HCT116 (cell line): Measurements from ENCODE around the gene TTLL9. TPM values are rescaled to one million over a fixed set of nuclear protein-coding genes. Genes with fewer than 3 reads are reported as not detected.

ENCODE experiments used
- ATAC-seq: fragments of 200-7000 bp; cut with Tn5 transposase; 2 replicates; pipeline ENCODE4 v1.9.1; 2020; ENCODE audit warnings: mild to moderate bottlenecking, moderate library complexity
- BruUV-seq: library from RNA; stranded (reverse); fragments of 400-500 nt; replicated peaks from 2 replicates; lab custom pipeline; 2021; lab: Mats Ljungman, UMichigan
- CTCF ChIA-PET: fragments of 300-600 bp; sonication (Branson Sonifier 250); formaldehyde crosslinking; loops from one replicate; lab custom pipeline; 2021; ENCODE audit warnings: antibody characterized with exemption; lab: Charles Lee
- POLR2A ChIA-PET: fragments of 300-600, 350-600 bp; sonication (Branson Sonifier 250); formaldehyde crosslinking; loops from one replicate; lab custom pipeline; 2021; ENCODE audit warnings: antibody characterized with exemption; lab: Charles Lee
- RAD21 ChIA-PET, 2 experiments: fragments of 300-600 bp; sonication (Branson Sonifier 250); formaldehyde crosslinking; loops; one replicate each; lab custom pipeline; 2023; ENCODE audit warnings: low total read pairs in 2 of 2; ENCODE audit not compliant: uncharacterized antibody in 2 of 2, unreplicated experiment in 2 of 2, low non-redundant PET in 1 of 2; lab: Charles Lee
- DNase-seq: peaks from one replicate; pipeline ENCODE4 v3.0.0-alpha.2; 2010; ENCODE audit warnings: low read depth, low spot score
- H2AFZ ChIP-seq: fragments of 200-600 bp; shearing (Covaris generic), sonication (generic); 2 replicates; pipeline ENCODE4 v1.6.1; 2017; ENCODE audit warnings: low read depth, mixed run types, mixed read lengths, antibody characterized with exemption, low read length; ENCODE audit not compliant: poor library complexity, severe bottlenecking
- H3K27ac ChIP-seq: 2 replicates; pipeline ENCODE4 v1.5.1; 2012; ENCODE audit warnings: low read depth, low read length
- H3K27me3 ChIP-seq: fragments of 200-600 bp; sonication (generic); 2 replicates; pipeline ENCODE4 v1.6.1; 2016; ENCODE audit warnings: mixed run types, low read length, mixed read lengths; ENCODE audit not compliant: insufficient read depth
- H3K36me3 ChIP-seq, 2 experiments: fragments of 200-500 bp in 1 of 2; fragments of 200-600 bp in 1 of 2; sonication (Bioruptor generic) in 1 of 2; sonication (generic) in 1 of 2; 2 replicates each; pipeline versions ENCODE4 v1.5.1 to v1.6.1; 2014 to 2016; ENCODE audit warnings: low read length in 2 of 2, inconsistent platforms in 1 of 2, mixed read lengths in 1 of 2, mixed run types in 1 of 2; ENCODE audit not compliant: insufficient read depth in 2 of 2, control insufficient read depth in 1 of 2
- H3K4me1 ChIP-seq, 2 experiments: fragments of 200-600 bp in 1 of 2; sonication (generic) in 1 of 2; 2 replicates each; pipeline versions ENCODE4 v1.5.1 to v1.6.1; 2012 to 2017; ENCODE audit warnings: low read length in 2 of 2, inconsistent platforms in 1 of 2, mild to moderate bottlenecking in 1 of 2, mixed read lengths in 1 of 2, mixed run types in 1 of 2, moderate library complexity in 1 of 2; ENCODE audit not compliant: insufficient read depth in 2 of 2, control insufficient read depth in 1 of 2
- H3K4me2 ChIP-seq: fragments of 200-600 bp; sonication (generic); 2 replicates; pipeline ENCODE4 v1.6.1; 2017; ENCODE audit warnings: mixed run types, low read length, mixed read lengths
- H3K4me3 ChIP-seq, 2 experiments: fragments of 200-600 bp in 1 of 2; sonication (generic) in 1 of 2; replicated peaks in 1 of 2; 2 replicates each; pipeline ENCODE4 v1.5.1; 2011 to 2016; ENCODE audit warnings: low read length in 2 of 2, control low read depth in 1 of 2, low read depth in 1 of 2, mild to moderate bottlenecking in 1 of 2, mixed read lengths in 1 of 2, mixed run types in 1 of 2
- H3K79me2 ChIP-seq: fragments of 200-600 bp; sonication (generic); 2 replicates; pipeline ENCODE4 v1.6.1; 2017; ENCODE audit warnings: mild to moderate bottlenecking, mixed run types, low read length, moderate library complexity, mixed read lengths; ENCODE audit not compliant: insufficient read depth
- H3K9ac ChIP-seq: fragments of 200-600 bp; sonication (generic); 2 replicates; pipeline ENCODE4 v1.6.1; 2016; ENCODE audit warnings: low read length, mixed read lengths
- H3K9me2 ChIP-seq: fragments of 200-600 bp; sonication (generic), shearing (Covaris generic); 2 replicates; pipeline ENCODE4 v1.6.1; 2017; ENCODE audit warnings: mixed run types, mild to moderate bottlenecking, moderate library complexity; ENCODE audit not compliant: insufficient read depth
- H3K9me3 ChIP-seq, 2 experiments: fragments of 200-500 bp in 1 of 2; fragments of 200-600 bp in 1 of 2; sonication (Bioruptor generic) in 1 of 2; sonication (generic) in 1 of 2; 2 replicates each; pipeline ENCODE4 v1.6.1; 2014 to 2017; ENCODE audit warnings: low read length in 2 of 2, mixed read lengths in 2 of 2, inconsistent platforms in 1 of 2, low read depth in 1 of 2, mild to moderate bottlenecking in 1 of 2, mixed run types in 1 of 2, moderate library complexity in 1 of 2; ENCODE audit not compliant: control insufficient read depth in 1 of 2, insufficient read depth in 1 of 2
- H4K20me1 ChIP-seq: fragments of 200-600 bp; sonication (generic), shearing (Covaris generic); 2 replicates; pipeline ENCODE4 v1.6.1; 2017; ENCODE audit warnings: mixed run types, mild to moderate bottlenecking, moderate library complexity; ENCODE audit not compliant: insufficient read depth
- CBX3 ChIP-seq: IDR thresholded peaks from 2 replicates; pipeline ENCODE4 v1.6.1; 2012; ENCODE audit warnings: low read depth
- EZH2 ChIP-seq: fragments of 200-600 bp; sonication (generic); IDR thresholded peaks from 2 replicates; pipeline ENCODE4 v1.6.1; 2017; ENCODE audit warnings: antibody characterized with exemption, mixed run types
- FOSL1 ChIP-seq: IDR thresholded peaks from 2 replicates; pipeline ENCODE4 v1.6.1; 2012; ENCODE audit warnings: low read depth
- JUND ChIP-seq: IDR thresholded peaks from 2 replicates; pipeline ENCODE4 v1.6.1; 2012
- POLR2A ChIP-seq: IDR thresholded peaks from 2 replicates; pipeline ENCODE4 v1.7.0; 2011; ENCODE audit warnings: borderline replicate concordance; ENCODE audit not compliant: insufficient read depth, insufficient read length; ENCODE audit errors: extremely low read depth
- POLR2AphosphoS5 ChIP-seq: IDR thresholded peaks from 2 replicates; pipeline ENCODE4 v1.6.1; 2011; ENCODE audit warnings: mild to moderate bottlenecking, low read depth, low read length, moderate library complexity
- YY1 ChIP-seq: IDR thresholded peaks from 2 replicates; pipeline ENCODE4 v1.6.1; 2011; ENCODE audit warnings: low read length, low read depth, moderate library complexity, mild to moderate bottlenecking; ENCODE audit not compliant: insufficient replicate concordance; ENCODE audit errors: extremely low read depth
- ZFX ChIP-seq: fragments of 450-650 bp; IDR thresholded peaks from 2 replicates; pipeline ENCODE4 v1.6.1; 2017
- ZNF274 ChIP-seq: fragments of 200-500 bp; sonication (Bioruptor generic); IDR thresholded peaks from 2 replicates; pipeline ENCODE4 v1.6.1; 2014; ENCODE audit warnings: mild to moderate bottlenecking, low read depth, low read length, inconsistent platforms
- intact Hi-C: fragments of 100-400 bp; cut with micrococcal nuclease; formaldehyde crosslinking; loops from 2 replicates; pipeline ENCODE4 v1.10.0; 2022
- total RNA-seq: library from RNA; stranded (reverse); gene quantifications from one replicate; pipeline ENCODE4 v1.2.1, GENCODE V29; 2021; ENCODE audit not compliant: unreplicated experiment
- TF ChIP-seq, protein P1 (sequence below): IDR thresholded peaks from 2 replicates; pipeline ENCODE4 v1.6.1; 2011; ENCODE audit warnings: mild to moderate bottlenecking, low read length, moderate library complexity; ENCODE audit not compliant: insufficient replicate concordance; ENCODE audit errors: extremely low read depth
- TF ChIP-seq, protein P2 (sequence below): IDR thresholded peaks from 2 replicates; pipeline ENCODE4 v1.6.1; 2012

TTLL9 gene
- total RNA-seq, 1 experiment from 2014 or later: not detected

DNA sequence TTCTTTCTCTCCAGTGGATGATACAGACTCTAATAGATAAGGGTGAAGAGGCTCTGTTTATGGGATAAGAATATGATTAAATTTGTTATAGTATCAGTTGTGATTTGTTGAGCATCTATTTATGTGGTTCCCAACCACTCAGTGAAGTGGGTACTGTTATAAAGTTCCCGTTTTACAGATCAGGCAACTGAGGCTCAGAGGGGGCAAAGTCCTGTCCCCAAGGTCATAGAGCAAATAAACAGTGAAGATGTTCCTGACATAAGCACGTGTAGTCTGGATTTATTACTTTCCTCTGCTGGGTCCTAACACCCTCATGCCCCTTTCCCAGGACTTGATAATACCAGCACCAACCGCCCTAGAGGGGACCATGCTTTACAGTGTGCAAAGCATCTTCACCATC is 4.2 kb upstream of the TTLL9 start:
- H3K4me1 ChIP-seq: peaks cover 6 to 7% of the 10 kb centered on the region in 2 experiments; a peak in 3 of 4 replicates
- no peak overlapping the region for H3K4me2 ChIP-seq
- H3K9me2 ChIP-seq: no peaks in the 10 kb centered on the region
- no peaks in the 10 kb centered on the region for H3K36me3 ChIP-seq
- POLR2A ChIA-PET: no interaction called here
- RAD21 ChIA-PET: no interaction called here
- no peaks in the 10 kb centered on the region for H3K9me3 ChIP-seq
- no peaks in the 10 kb centered on the region for H3K27me3 ChIP-seq
- H3K27ac ChIP-seq: no peak overlapping the region
- no peak for ATAC-seq
- intact Hi-C loops: no loop called here
- H3K9ac ChIP-seq: no peak overlapping the region
- no peak for TF ChIP-seq CBX3
- TF ChIP-seq ZFX: no peak
- TF ChIP-seq, protein P1, sequence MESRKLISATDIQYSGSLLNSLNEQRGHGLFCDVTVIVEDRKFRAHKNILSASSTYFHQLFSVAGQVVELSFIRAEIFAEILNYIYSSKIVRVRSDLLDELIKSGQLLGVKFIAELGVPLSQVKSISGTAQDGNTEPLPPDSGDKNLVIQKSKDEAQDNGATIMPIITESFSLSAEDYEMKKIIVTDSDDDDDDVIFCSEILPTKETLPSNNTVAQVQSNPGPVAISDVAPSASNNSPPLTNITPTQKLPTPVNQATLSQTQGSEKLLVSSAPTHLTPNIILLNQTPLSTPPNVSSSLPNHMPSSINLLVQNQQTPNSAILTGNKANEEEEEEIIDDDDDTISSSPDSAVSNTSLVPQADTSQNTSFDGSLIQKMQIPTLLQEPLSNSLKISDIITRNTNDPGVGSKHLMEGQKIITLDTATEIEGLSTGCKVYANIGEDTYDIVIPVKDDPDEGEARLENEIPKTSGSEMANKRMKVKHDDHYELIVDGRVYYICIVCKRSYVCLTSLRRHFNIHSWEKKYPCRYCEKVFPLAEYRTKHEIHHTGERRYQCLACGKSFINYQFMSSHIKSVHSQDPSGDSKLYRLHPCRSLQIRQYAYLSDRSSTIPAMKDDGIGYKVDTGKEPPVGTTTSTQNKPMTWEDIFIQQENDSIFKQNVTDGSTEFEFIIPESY: no peak
- TF ChIP-seq FOSL1: no peak
- no peak for TF ChIP-seq POLR2AphosphoS5
- no peak for TF ChIP-seq JUND
- no peak for TF ChIP-seq EZH2
- H4K20me1 ChIP-seq: no peaks in the 10 kb centered on the region
- BruUV-seq: no TSS peak
- H3K79me2 ChIP-seq: no peaks in the 10 kb centered on the region
- H2AFZ ChIP-seq: no peak overlapping the region
- CTCF ChIA-PET: no interaction called here
- no peak for DNase-seq
- H3K4me3 ChIP-seq: no peak overlapping the region

DNA sequence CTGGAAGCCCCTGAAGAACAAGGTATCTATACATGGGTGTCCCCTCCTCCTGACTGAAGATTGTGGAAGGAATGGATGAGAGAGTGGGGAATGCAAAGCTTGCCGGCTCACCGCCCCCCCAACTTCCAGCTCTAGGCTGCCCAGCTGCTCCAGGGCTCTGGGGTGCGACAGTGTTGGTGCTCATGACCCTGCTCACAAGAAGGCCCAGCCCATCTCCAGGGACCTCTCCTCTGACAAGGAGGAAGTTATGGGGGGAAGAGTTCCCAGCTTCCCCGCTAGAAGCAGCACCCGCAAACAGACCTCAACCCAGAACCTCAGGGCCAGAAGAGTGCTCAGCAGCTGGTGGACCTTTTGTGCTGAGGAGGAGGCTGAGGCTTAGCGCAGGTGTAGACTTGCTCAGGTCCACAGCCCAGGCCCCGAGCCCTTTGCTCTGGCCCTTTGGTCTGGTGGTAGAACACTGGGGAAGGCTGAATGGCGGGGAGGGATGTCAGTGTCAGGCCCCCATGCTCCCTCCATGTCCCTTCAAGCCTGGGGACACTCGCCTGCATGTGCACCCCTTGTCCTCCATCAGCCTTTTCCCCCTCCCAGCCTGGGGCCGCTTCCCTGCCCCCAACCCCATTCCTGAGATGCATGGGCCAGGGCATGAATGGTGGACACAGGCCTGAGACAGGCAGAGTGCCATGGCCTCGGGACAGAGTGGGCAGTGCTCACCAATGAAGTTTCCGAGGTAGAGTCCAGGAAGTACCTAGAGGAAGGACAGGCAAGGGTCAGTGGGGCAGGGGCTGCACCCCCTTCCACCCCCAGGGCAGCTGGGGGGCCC is 1.4 kb upstream of the TTLL9 start:
- no TSS peak for BruUV-seq
- intact Hi-C loops: no loop called here
- Histone ChIP-seq H3K9me2 (no peaks in the 10 kb centered on the region), H3K27ac (no peak overlapping the region), H3K4me3 (no peak overlapping the region), H2AFZ (no peak overlapping the region), H3K27me3 (no peaks in the 10 kb centered on the region), H3K36me3 (no peaks in the 10 kb centered on the region), H3K79me2 (no peaks in the 10 kb centered on the region), H3K9me3 (no peaks in the 10 kb centered on the region), H3K9ac (no peak overlapping the region), H4K20me1 (no peaks in the 10 kb centered on the region), H3K4me2 (no peak overlapping the region), H3K4me1 (no peaks in the 10 kb centered on the region)
- no peak for ATAC-seq
- ChIA-PET POLR2A (no interaction called here), RAD21 (no interaction called here), CTCF (no interaction called here)
- TF ChIP-seq ZFX: no peak
- TF ChIP-seq ZNF274: no peak
- TF ChIP-seq YY1: no peak
- TF ChIP-seq, protein P2, sequence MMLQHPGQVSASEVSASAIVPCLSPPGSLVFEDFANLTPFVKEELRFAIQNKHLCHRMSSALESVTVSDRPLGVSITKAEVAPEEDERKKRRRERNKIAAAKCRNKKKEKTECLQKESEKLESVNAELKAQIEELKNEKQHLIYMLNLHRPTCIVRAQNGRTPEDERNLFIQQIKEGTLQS: no peak
- TF ChIP-seq POLR2A: no peak
- DNase-seq: no peak
